Neural cell (in vitro differentiated cells): ENCODE results near the gene UNC5CL. TPM values are rescaled to one million over a fixed set of nuclear protein-coding genes. Genes with fewer than 3 reads are reported as not detected.

Experiments used
- H2AFZ ChIP-seq: fragments of 200-600, 300-800 bp; sonication (generic), shearing (Covaris generic); 2 replicates; pipeline ENCODE4 v1.6.0; 2014; ENCODE audit warnings: low read depth, mild to moderate bottlenecking, antibody characterized with exemption, low read length, moderate library complexity
- H3F3A ChIP-seq: fragments of 200-600 bp; shearing (Covaris generic); 2 replicates; pipeline ENCODE4 v1.6.1; 2016; ENCODE audit warnings: mild to moderate bottlenecking, moderate library complexity, mixed read lengths, antibody characterized with exemption, low read length; ENCODE audit not compliant: insufficient read depth, poor library complexity, severe bottlenecking
- H3K27ac ChIP-seq: fragments of 200-600, 300-800 bp; sonication (generic), shearing (Covaris generic); 2 replicates; pipeline ENCODE4 v1.5.1; 2014; ENCODE audit warnings: mild to moderate bottlenecking, low read length, moderate library complexity
- H3K27me3 ChIP-seq: fragments of 300-800, 200-600 bp; sonication (generic), shearing (Covaris generic); 2 replicates; pipeline ENCODE4 v1.6.0; 2014; ENCODE audit warnings: mild to moderate bottlenecking, low read depth, low read length, moderate library complexity; ENCODE audit not compliant: insufficient read depth
- H3K36me3 ChIP-seq: fragments of 300-800, 200-600 bp; sonication (generic), shearing (Covaris generic); 2 replicates; pipeline ENCODE4 v1.5.1; 2014; ENCODE audit warnings: mild to moderate bottlenecking, antibody characterized with exemption, low read length, moderate library complexity; ENCODE audit not compliant: insufficient read depth
- H3K4me2 ChIP-seq: fragments of 300-800, 200-600 bp; sonication (generic), shearing (Covaris generic); 2 replicates; pipeline ENCODE4 v1.6.0; 2014; ENCODE audit warnings: mild to moderate bottlenecking, low read length
- H3K4me3 ChIP-seq: fragments of 300-800, 200-600 bp; sonication (generic), shearing (Covaris generic); 2 replicates; pipeline ENCODE4 v1.5.1; 2014; ENCODE audit warnings: mild to moderate bottlenecking, low read length, moderate library complexity
- H3K79me2 ChIP-seq: fragments of 200-600 bp; shearing (Covaris generic); replicated peaks from 2 replicates; pipeline ENCODE4 v1.6.0; 2014; ENCODE audit warnings: mild to moderate bottlenecking, low read length, moderate library complexity; ENCODE audit not compliant: insufficient read depth
- H3K9ac ChIP-seq: fragments of 300-800, 200-600 bp; sonication (generic), shearing (Covaris generic); 2 replicates; pipeline ENCODE4 v1.6.1; 2016; ENCODE audit warnings: mild to moderate bottlenecking, low read length, mixed read lengths
- H3K9me2 ChIP-seq: fragments of 200-600 bp; shearing (Covaris generic); 2 replicates; pipeline ENCODE4 v1.6.1; 2016; ENCODE audit warnings: mild to moderate bottlenecking, low read length, mixed read lengths; ENCODE audit not compliant: insufficient read depth
- H3K9me3 ChIP-seq: fragments of 200-600, 300-800 bp; sonication (generic), shearing (Covaris generic); 2 replicates; pipeline ENCODE4 v1.6.1; 2016; ENCODE audit warnings: mild to moderate bottlenecking, mixed run types, low read length, moderate library complexity, mixed read lengths
- H4K20me1 ChIP-seq: fragments of 200-600 bp; shearing (Covaris generic); 2 replicates; pipeline ENCODE4 v1.6.1; 2016; ENCODE audit warnings: mild to moderate bottlenecking, mixed run types; ENCODE audit not compliant: insufficient read depth
- EP300 ChIP-seq: fragments of 450-650 bp; conservative IDR thresholded peaks from 2 replicates; pipeline ENCODE4 v1.6.1; 2014; ENCODE audit warnings: antibody characterized with exemption, mild to moderate bottlenecking, moderate library complexity; ENCODE audit not compliant: poor library complexity, severe bottlenecking
- EZH2 ChIP-seq: fragments of 200-600, 300-800 bp; shearing (Covaris generic), sonication (generic); IDR thresholded peaks from 2 replicates; pipeline ENCODE4 v1.6.1; 2014; ENCODE audit warnings: antibody characterized with exemption, low read length, borderline replicate concordance, mild to moderate bottlenecking; ENCODE audit not compliant: insufficient read depth, poor library complexity, severe bottlenecking
- MXI1 ChIP-seq: fragments of 450-650 bp; conservative IDR thresholded peaks from 2 replicates; pipeline ENCODE4 v1.6.1; 2014; ENCODE audit warnings: antibody characterized with exemption, mild to moderate bottlenecking; ENCODE audit not compliant: poor library complexity, severe bottlenecking
- POLR2AphosphoS5 ChIP-seq: IDR thresholded peaks from 2 replicates; pipeline ENCODE4 v1.6.1; 2012
- RAD21 ChIP-seq: fragments of 450-650 bp; conservative IDR thresholded peaks from 2 replicates; pipeline ENCODE4 v1.6.1; 2014; ENCODE audit warnings: antibody characterized with exemption, mild to moderate bottlenecking, moderate library complexity
- SMC3 ChIP-seq: fragments of 450-650 bp; conservative IDR thresholded peaks from 2 replicates; pipeline ENCODE4 v1.6.1; 2014; ENCODE audit warnings: antibody characterized with exemption, mild to moderate bottlenecking, moderate library complexity; ENCODE audit not compliant: poor library complexity
- TAF1 ChIP-seq: IDR thresholded peaks from 2 replicates; pipeline ENCODE4 v1.6.1; 2012; ENCODE audit warnings: low read depth
- polyA plus RNA-seq: library from polyadenylated mRNA; depleted of rRNA; stranded (reverse); fragments of >200 nt; gene quantifications from 2 replicates; pipeline ENCODE4 v1.2.3, GENCODE V29; 2014
- TF ChIP-seq, protein P1 (sequence below): IDR thresholded peaks from 2 replicates; pipeline ENCODE4 v1.6.1; 2012; ENCODE audit warnings: borderline replicate concordance
- TF ChIP-seq, protein P2 (sequence below): fragments of 450-650 bp; IDR thresholded peaks from 2 replicates; pipeline ENCODE4 v1.5.1; 2014; ENCODE audit warnings: antibody characterized with exemption, mild to moderate bottlenecking, moderate library complexity; ENCODE audit not compliant: poor library complexity, severe bottlenecking

The UNC5CL gene
- polyA plus RNA-seq, 1 donor from 2014 or later: 1.0 TPM

DNA sequence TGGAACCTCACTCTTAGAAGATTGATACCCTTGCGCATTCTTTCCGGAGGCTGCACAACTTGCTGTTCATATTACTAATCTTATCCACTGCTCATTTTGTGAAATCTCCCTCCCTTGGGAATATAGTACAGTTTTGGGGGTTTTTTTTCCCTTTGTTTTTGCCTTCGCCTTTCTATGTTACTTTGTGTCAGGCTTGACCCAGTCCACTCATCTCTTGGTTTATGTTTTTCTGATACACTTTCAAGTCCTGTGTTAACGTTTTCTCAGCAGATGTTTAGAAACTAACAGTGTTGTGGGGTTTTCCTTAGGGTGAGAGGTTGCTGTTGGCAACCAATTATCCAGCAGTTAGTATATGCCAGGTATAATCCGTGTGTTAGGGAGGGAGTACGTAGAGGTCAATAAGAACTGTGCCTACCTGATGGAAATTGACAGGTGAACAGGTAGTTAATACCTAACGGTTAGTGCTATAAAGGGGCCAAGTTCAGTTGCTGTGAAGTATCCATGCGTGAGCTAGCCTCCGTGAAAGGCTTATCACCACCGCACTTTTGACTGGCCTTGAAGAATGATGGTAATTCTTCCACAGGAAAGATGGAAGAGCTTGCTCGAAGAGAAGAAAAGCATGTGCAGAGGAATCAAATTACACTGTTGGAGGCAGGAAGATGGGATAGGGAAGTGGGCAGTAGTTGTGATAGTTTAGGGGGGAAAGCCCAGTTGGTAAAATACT, 35.1 kb upstream of the UNC5CL start:
- H4K20me1 ChIP-seq: no peaks in the 10 kb centered on the region
- peak overlapping the region; percentile 89 for H3K4me3 ChIP-seq
- no peaks in the 10 kb centered on the region for H3K9me2 ChIP-seq
- peak overlapping the region; percentile 95 for H3K27ac ChIP-seq
- peak overlapping the region; percentile 62 for H2AFZ ChIP-seq
- peak overlapping the region; percentile 92 for H3K4me2 ChIP-seq
- H3K9ac ChIP-seq: peak overlapping the region; percentile 98
- peaks cover 49% of the 10 kb centered on the region for H3K79me2 ChIP-seq
- peaks cover 4% of the 10 kb centered on the region for H3K36me3 ChIP-seq
- peaks cover 4% of the 10 kb centered on the region for H3F3A ChIP-seq
- no peak for TF ChIP-seq SMC3
- TF ChIP-seq EP300: no peak
- TF ChIP-seq EZH2: no peak
- TF ChIP-seq, protein P1, sequence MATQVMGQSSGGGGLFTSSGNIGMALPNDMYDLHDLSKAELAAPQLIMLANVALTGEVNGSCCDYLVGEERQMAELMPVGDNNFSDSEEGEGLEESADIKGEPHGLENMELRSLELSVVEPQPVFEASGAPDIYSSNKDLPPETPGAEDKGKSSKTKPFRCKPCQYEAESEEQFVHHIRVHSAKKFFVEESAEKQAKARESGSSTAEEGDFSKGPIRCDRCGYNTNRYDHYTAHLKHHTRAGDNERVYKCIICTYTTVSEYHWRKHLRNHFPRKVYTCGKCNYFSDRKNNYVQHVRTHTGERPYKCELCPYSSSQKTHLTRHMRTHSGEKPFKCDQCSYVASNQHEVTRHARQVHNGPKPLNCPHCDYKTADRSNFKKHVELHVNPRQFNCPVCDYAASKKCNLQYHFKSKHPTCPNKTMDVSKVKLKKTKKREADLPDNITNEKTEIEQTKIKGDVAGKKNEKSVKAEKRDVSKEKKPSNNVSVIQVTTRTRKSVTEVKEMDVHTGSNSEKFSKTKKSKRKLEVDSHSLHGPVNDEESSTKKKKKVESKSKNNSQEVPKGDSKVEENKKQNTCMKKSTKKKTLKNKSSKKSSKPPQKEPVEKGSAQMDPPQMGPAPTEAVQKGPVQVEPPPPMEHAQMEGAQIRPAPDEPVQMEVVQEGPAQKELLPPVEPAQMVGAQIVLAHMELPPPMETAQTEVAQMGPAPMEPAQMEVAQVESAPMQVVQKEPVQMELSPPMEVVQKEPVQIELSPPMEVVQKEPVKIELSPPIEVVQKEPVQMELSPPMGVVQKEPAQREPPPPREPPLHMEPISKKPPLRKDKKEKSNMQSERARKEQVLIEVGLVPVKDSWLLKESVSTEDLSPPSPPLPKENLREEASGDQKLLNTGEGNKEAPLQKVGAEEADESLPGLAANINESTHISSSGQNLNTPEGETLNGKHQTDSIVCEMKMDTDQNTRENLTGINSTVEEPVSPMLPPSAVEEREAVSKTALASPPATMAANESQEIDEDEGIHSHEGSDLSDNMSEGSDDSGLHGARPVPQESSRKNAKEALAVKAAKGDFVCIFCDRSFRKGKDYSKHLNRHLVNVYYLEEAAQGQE: no peak
- no peak for TF ChIP-seq MXI1
- TF ChIP-seq RAD21: no peak
- TF ChIP-seq, protein P2, sequence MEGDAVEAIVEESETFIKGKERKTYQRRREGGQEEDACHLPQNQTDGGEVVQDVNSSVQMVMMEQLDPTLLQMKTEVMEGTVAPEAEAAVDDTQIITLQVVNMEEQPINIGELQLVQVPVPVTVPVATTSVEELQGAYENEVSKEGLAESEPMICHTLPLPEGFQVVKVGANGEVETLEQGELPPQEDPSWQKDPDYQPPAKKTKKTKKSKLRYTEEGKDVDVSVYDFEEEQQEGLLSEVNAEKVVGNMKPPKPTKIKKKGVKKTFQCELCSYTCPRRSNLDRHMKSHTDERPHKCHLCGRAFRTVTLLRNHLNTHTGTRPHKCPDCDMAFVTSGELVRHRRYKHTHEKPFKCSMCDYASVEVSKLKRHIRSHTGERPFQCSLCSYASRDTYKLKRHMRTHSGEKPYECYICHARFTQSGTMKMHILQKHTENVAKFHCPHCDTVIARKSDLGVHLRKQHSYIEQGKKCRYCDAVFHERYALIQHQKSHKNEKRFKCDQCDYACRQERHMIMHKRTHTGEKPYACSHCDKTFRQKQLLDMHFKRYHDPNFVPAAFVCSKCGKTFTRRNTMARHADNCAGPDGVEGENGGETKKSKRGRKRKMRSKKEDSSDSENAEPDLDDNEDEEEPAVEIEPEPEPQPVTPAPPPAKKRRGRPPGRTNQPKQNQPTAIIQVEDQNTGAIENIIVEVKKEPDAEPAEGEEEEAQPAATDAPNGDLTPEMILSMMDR: no peak
- no peak for TF ChIP-seq POLR2AphosphoS5
- H3K27me3 ChIP-seq: no peaks in the 10 kb centered on the region
- no peaks in the 10 kb centered on the region for H3K9me3 ChIP-seq

DNA sequence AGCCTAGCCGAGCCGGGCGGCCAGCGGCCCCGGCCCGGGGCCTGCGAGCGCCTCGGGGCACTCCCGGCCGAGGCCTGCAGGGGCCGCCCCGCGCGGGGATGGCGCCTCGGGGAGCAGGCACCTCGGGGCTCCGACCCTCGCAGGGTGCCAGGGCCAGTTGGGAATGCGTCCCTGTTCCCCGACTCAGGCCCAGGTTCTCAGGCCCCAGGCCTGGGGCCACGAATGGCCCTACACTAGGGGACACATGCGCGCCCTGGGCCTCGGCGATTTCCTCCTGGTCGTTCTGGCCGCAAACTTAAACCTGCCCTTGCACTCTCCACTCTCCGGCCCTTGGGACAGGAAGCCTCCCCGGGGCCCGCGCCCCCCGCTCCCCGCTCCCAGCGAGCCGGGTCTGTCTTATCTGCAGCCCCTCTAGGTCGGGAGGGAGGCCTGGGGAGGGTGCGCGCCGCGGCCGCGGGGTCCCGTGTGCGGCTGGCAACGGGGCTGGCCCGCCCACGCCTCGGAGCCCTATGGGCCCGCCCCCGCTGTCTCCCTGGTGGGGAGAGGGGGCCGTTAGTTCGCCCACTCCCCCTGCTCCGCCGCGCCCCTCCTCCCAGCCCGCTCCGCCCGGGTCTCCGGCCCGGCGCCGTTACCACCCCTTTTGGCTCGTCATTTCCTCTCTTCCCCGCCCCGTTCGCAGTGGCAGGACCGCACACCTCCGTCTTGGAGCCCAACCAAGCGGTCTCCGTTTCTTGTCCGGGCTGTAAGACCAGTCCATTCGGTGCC, 34.4 kb upstream of the UNC5CL start:
- peak overlapping the region; percentile 89 for H3K4me3 ChIP-seq
- no peaks in the 10 kb centered on the region for H3K36me3 ChIP-seq
- peak overlapping the region; percentile 98 for H3K9ac ChIP-seq
- peaks cover 4% of the 10 kb centered on the region for H3F3A ChIP-seq
- no peaks in the 10 kb centered on the region for H3K9me2 ChIP-seq
- H3K79me2 ChIP-seq: peaks cover 45% of the 10 kb centered on the region
- peak overlapping the region; percentile 62 for H2AFZ ChIP-seq
- H3K9me3 ChIP-seq: no peaks in the 10 kb centered on the region
- H3K4me2 ChIP-seq: peak overlapping the region; percentile 92
- TF ChIP-seq EP300 (peak; percentile 67), EZH2 (no peak), RAD21 (peak; percentile 60), MXI1 (peak; percentile 74), TAF1 (peak; percentile 43), SMC3 (peak; percentile 67), POLR2AphosphoS5 (peak; percentile 64)
- TF ChIP-seq, protein P1: no peak
- TF ChIP-seq, protein P2: peak; percentile 75
- H3K27ac ChIP-seq: peak overlapping the region; percentile 95
- H4K20me1 ChIP-seq: no peaks in the 10 kb centered on the region
- no peaks in the 10 kb centered on the region for H3K27me3 ChIP-seq
